AG09319 (cell line): Measurements from ENCODE around the gene ECEL1.
"Not testable (repeated sequence)": the region's sequence is repeated elsewhere in the genome, so short reads cannot be mapped to it uniquely, and the experiment has no call there.

ENCODE experiments used
- DNase-seq: peaks from one replicate; pipeline ENCODE4 v3.0.0-alpha.2; 2010; ENCODE audit warnings: low read depth; ENCODE audit errors: extremely low read depth
- TF ChIP-seq, protein P1 (sequence below): IDR thresholded peaks from 2 replicates; pipeline ENCODE4 v1.5.1; 2011; ENCODE audit warnings: low read depth, mild to moderate bottlenecking, inconsistent platforms, low read length, moderate library complexity

The ECEL1 gene

DNA sequence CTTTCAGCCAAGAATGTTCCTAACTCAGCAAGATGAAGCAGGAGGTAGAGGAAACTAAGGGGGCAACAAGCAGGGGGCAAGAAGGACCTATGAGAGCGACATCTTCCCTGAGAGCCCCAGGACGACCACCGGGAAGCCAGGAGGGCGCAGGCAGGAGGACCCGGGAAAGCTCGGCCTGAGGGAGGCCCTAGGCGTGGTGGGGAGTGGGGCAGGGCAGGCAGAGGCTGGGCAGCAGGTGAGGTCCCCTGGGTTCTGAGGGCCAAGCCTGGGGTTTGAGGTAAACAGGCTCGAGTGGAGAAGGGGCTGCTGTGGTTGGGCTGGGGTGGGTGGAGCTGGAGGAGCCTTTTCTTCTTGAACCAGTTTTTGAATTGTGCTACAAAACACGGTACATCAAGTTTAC lies 33.0 kb downstream of the ECEL1 start:
- TF ChIP-seq, protein P1, sequence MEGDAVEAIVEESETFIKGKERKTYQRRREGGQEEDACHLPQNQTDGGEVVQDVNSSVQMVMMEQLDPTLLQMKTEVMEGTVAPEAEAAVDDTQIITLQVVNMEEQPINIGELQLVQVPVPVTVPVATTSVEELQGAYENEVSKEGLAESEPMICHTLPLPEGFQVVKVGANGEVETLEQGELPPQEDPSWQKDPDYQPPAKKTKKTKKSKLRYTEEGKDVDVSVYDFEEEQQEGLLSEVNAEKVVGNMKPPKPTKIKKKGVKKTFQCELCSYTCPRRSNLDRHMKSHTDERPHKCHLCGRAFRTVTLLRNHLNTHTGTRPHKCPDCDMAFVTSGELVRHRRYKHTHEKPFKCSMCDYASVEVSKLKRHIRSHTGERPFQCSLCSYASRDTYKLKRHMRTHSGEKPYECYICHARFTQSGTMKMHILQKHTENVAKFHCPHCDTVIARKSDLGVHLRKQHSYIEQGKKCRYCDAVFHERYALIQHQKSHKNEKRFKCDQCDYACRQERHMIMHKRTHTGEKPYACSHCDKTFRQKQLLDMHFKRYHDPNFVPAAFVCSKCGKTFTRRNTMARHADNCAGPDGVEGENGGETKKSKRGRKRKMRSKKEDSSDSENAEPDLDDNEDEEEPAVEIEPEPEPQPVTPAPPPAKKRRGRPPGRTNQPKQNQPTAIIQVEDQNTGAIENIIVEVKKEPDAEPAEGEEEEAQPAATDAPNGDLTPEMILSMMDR, result no peak
- DNase-seq, result no peak

DNA sequence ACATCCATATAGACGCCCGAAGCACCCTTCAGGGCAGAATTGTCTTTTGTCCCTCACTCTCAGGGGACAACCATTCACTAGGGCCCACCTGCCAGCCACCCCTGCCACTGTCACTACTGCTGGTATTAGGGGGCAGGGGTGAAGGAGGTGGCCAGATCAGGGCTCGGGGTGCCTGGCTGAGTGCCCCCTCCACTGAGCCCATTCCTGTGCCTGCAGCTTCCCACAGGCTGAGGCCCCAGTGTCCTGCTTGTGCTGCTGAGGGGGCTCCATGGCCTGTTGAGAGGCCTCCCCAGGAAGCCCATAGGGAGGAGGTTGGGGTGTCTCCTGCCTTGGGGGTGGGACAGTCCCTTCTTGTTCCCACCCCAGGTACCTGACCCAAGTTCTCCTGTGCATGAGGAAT lies 36.0 kb downstream of the ECEL1 start:
- DNase-seq, result not testable (repeated sequence)

DNA sequence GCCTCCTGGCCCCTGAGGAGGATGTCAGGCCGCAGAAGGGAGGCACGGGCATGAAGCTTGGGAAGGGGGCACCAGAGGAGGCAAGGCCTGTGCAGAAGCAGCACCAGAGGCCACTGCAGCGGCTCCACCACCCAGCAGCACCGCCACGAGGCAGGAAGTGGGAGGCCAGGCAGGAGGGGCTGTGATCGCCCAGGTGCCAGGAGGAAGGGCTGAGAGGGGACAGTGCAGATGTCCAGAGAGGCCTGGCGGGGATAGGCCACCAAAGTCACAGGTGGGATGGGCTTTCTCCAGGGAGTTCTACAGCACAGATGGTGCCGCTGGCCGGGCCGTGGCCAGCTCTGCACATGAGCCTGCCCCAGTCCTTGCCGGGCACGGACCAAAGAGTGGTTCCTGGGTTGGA lies 37.7 kb downstream of the ECEL1 start:
- no peak for DNase-seq
- TF ChIP-seq, protein P1, result no peak

DNA sequence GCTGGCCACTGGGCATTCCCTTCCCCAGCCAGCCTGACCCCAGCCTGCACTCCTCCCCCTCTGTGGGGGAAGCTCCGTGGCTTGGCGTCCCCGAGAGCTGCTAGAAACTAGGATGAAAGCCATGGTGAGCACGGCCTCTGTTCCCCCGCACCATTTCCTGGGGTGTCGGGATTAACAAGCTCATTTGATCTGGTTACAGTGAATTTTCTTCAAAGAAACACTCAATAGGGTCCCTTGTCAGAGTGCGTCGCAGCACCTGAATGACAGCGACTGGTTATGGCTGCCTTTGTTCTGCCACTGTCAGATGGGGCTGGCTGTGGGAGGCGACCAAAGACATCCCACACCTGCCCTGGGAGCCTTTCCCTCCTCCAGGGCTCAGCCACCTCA lies 39.3 kb downstream of the ECEL1 start:
- no peak for DNase-seq
- TF ChIP-seq, protein P1, result no peak

DNA sequence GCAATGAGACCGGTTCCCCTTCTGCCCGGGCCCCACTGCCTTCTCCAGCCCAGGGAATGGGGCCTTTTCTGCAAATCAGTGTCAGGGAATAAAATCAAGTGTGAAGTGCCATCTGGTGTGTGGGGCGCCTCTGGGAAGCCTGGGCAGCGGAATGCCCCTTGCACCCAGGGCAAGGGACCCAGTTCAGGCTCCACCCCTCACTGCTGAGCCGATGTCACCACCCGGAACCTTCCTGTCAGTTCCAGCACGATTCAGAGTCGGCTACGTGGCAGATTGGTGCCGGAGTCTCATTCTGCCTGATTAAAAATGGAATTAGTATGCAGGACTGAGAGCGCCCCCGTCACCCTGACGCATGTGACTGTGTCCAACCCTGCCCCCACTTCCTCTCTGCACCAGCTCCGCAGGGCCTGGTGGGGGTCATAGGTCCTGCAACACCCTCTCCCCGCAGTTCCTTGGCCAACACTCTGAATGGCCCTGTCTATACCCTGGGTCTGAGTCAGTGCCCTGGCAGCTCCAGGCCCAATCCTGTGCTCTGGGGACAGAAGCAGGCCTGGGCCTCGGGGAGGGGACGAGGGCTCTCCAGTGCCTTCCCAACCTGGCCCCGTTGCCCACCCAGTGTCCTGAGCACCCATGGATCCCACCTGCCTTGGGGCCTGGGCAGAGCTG lies 39.9 kb downstream of the ECEL1 start:
- DNase-seq, result no peak
- TF ChIP-seq, protein P1, result no peak

DNA sequence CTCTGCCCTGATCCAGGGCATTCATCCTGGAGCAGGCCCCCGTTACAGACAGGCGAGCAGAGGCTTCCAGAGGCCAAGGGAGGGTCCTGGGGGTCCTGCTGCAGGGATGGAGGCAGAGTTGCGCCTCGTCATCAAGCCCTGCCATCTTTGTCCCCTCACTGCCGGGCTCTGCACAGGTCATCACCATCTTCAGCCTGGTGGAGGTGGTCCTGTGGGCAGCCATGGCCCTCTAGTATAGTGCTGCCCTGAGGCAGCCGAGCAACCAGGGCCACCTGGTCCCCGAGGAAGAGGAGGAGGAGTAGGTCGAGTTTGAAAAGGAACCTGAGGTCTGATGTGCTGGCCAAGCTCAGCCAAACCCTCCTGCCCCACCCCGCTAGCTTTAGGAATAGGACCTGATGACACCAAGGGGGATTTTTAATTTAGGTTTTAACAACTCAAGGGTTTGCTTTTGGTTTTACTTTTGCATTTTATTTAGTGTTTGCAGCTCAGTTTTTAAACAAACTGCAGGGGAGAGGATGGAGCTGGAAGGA lies 40.5 kb downstream of the ECEL1 start:
- no peak for DNase-seq
- TF ChIP-seq, protein P1, result no peak

DNA sequence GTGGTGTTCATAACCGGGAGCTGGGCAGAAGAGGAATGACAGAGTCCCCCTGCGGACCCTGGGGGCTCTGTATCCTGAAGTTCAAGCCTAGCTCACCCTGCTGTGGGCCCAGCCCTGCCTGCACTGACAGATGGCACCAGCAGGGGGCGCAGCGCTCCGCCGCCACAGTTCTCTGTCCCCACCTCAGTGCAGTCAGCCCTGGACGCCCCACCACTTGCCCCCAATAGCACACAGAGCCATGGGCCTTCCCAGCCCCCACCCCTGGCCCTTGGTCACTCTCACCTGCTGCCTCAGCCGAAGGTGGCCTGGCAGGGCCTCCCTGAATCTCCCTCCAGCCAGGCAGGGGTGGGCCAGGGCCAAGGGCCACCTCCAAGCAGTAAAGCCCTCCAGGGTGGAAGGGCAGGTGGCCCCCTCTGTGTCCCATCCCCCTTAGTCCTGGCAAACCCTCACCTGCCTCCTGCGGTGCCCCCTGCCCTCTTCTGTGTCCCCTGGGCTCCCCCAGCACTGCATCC lies 41.3 kb downstream of the ECEL1 start:
- not testable (repeated sequence) for DNase-seq

DNA sequence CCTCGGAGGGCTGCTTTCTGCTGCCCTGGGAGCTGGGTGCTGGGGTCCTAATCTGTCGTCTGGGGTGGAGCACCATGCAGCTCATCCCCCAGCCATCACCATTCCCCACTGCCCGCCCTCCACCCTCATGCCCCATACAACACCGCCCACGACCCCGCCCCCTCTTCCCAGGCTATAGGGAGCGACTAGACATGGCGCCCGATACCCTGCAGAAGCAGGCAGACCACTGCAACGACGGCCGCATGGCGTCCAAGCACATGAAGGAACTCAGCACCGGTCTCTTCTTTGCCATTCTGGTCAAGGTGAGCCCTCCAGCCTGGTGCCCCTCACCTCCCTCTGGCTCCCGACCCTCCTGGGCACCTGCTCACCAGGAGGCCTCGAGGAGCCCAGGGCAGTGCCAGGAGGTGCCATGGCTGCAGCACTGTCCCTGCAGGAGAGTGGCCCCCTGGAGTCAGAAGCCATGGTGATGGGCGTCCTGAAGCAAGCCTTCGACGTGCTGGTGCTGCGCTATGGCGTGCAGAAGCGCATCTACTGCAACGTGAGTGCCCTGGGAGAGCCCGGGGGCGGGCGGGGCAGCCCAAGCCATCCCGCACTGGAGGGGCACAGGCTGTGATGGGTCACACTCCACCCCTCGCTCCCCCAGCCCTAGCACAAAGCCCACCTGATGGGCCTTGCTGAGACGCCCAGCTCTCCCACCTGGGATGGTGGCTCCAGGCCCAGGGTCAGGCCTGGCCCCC lies 42.3 kb downstream of the ECEL1 start:
- not testable (repeated sequence) for DNase-seq
